ENCODE results near the gene DCP2.

DCP2 gene

DNA sequence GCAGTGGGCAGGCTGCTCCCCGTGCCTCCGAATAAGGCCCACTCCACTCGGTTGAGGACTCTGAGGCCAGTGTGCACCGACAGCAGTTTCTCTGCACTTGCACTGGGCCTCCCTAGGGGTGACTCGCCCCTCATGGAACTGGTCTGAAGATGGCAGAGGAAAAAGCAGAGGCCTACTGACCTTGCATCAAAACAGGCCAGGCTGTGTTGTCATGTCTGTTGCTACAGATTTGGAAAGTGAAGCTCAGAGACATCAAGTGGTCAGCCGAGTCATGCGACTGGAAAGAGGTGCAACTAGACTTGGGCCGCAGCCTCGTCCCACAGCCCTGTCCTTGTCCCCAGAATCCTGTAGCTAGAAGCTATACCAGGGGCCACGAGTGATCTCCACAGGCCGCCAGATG is 78.3 kb downstream of the DCP2 start:
- no peak for DNase-seq (ENCODE audit: low spot score)
- in situ Hi-C loops (cut with MboI; ENCODE audit: low sequenced_read_pairs, unreplicated experiment) = no loop called here
- TF ChIP-seq, protein P1, sequence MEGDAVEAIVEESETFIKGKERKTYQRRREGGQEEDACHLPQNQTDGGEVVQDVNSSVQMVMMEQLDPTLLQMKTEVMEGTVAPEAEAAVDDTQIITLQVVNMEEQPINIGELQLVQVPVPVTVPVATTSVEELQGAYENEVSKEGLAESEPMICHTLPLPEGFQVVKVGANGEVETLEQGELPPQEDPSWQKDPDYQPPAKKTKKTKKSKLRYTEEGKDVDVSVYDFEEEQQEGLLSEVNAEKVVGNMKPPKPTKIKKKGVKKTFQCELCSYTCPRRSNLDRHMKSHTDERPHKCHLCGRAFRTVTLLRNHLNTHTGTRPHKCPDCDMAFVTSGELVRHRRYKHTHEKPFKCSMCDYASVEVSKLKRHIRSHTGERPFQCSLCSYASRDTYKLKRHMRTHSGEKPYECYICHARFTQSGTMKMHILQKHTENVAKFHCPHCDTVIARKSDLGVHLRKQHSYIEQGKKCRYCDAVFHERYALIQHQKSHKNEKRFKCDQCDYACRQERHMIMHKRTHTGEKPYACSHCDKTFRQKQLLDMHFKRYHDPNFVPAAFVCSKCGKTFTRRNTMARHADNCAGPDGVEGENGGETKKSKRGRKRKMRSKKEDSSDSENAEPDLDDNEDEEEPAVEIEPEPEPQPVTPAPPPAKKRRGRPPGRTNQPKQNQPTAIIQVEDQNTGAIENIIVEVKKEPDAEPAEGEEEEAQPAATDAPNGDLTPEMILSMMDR (IDR thresholded peaks at IDR 0.05; ENCODE audit: borderline replicate concordance, control extremely low read depth, extremely low read depth, insufficient read depth, missing control alignments) = no peak

DNA sequence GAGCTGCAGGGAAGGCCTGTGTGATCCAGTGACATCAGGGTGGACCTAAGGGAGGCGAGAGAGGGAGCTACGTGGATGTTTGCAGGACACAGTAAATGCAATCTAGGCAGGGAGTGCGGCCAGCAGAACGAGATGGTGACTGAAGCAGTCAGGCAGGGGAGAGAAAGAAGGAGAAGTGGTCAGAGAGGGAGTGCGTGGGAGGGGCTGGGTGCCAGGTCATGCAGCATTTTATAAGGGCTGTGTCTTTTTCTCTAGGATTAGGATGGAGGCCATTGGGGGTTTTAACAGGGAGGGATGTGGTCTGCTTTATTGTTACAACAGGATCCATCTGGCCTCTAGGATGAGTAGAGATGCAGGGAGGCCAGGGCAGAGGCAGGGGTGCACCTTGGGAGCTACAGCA is 80.4 kb downstream of the DCP2 start:
- DNase-seq (ENCODE audit: low spot score) = no peak
- TF ChIP-seq, protein P1 (IDR thresholded peaks at IDR 0.05; ENCODE audit: borderline replicate concordance, control extremely low read depth, extremely low read depth, insufficient read depth, missing control alignments) = no peak
- in situ Hi-C loops (cut with MboI; ENCODE audit: low sequenced_read_pairs, unreplicated experiment) = no loop called here

DNA sequence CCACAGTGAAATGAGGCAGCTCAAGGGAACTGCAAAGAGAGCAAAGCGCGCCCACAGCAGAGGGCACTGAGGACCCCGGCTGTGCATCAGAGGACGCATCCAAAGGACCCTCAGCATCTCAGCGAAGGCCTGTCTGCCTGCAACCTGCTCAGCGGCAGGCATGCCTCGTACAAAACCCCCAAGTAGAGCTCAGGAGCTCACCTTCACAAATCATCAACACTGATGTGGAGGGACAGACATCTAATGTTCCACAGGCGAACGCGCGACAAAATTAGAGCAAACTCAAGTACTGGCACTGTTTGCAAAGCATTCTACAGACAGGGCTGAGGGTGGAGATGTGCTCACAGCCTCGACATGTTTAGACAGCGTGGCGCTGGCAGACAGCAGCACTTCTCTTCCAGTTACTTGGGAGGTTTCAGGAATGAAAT is 81.0 kb downstream of the DCP2 start:
- in situ Hi-C loops (cut with MboI; ENCODE audit: low sequenced_read_pairs, unreplicated experiment) = no loop called here
- no peak for DNase-seq (ENCODE audit: low spot score)
- TF ChIP-seq, protein P1 (IDR thresholded peaks at IDR 0.05; ENCODE audit: borderline replicate concordance, control extremely low read depth, extremely low read depth, insufficient read depth, missing control alignments) = no peak

DNA sequence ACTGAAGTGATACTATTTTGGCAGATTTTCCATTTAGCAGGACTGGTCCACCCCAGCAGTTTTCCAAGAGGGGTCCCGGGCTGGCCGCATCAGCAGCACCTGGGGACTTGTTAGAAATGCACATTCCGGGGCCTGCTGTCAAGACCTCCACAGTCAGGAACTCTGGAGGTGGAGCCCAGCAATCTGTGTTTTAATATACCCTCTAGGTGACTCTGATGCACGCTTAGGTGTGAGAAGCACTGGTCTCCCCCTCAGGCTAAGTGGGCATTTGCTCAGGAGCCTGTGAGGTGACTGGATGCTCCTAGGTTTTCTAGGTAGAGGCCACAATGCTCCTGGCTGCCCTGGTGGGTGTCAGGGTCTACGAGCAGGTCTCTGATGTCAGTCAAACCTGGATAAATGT is 81.7 kb downstream of the DCP2 start:
- in situ Hi-C loops (cut with MboI; ENCODE audit: low sequenced_read_pairs, unreplicated experiment) = no loop called here
- DNase-seq (ENCODE audit: low spot score) = no peak
- TF ChIP-seq, protein P1 (IDR thresholded peaks at IDR 0.05; ENCODE audit: borderline replicate concordance, control extremely low read depth, extremely low read depth, insufficient read depth, missing control alignments) = no peak

DNA sequence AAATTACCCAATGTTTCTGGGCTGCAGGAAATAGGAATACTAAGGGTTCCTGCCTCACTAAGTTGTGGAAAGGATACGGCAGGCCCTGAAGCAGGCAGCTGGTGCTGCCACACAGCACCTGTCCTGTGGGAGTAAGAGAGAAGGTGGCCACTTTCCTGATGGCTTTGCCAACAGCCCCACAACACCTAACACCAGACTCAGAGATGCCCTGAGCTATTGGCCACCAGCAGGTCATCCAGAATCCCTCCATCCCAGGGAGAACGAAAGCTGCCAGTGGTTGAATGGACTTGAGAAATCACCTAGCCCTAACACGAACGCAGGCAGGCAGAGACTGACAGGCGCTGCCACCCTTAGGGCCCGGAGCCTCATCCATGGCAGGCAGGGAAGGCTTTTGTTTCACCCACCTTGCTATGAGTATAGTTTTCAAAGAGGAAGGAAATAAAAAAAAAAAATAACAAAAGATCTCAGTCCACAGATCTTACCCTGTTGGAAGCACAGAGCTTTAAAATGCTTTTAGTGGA is 82.2 kb downstream of the DCP2 start:
- no peak for DNase-seq (ENCODE audit: low spot score)
- TF ChIP-seq, protein P1 (IDR thresholded peaks at IDR 0.05; ENCODE audit: borderline replicate concordance, control extremely low read depth, extremely low read depth, insufficient read depth, missing control alignments) = no peak
- in situ Hi-C loops (cut with MboI; ENCODE audit: low sequenced_read_pairs, unreplicated experiment) = no loop called here

DNA sequence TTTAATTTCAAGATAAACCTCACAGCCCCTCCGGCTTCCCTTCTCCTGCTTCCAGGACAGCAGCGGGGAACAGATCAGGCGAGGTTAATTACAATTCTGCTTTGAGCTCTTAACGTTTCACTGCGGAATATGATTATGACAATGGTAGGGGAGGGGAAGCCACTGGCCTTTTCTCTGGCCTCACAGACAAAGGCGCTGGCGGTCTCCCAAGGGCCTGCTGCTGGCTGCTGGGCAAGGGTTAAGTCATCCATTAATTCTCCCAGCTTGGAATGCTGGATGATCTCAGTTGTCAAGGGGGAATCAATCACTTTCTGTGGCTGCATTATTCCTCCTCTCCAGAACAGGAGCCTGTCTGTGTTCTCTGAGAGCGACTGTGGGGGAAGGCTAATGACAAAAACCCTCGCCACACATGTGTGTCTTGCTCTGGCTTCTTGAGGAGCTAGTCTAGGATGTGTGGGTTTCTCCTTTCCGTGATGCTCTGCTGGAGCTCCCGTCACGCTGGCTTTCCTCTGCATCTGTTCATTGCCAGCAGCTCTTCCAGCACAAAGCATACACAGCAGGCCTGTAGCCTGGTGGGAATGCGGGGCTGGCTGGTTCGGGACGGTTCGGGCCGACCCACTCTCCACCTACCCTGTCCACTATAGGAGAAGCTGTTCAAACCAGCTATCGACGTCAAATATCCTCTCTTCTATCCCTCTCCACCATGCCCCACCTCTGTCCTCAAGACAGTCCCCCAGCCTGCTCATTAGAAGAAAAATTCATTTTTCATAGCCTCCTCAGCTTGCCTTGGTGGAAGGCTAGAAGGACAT is 82.8 kb downstream of the DCP2 start:
- TF ChIP-seq, protein P1 (IDR thresholded peaks at IDR 0.05; ENCODE audit: borderline replicate concordance, control extremely low read depth, extremely low read depth, insufficient read depth, missing control alignments) = no peak
- no peak for DNase-seq (ENCODE audit: low spot score)
- in situ Hi-C loops (cut with MboI; ENCODE audit: low sequenced_read_pairs, unreplicated experiment) = no loop called here
